Measurements from ENCODE around the gene C10orf143. TPM values are rescaled to one million over a fixed set of nuclear protein-coding genes. Genes with fewer than 3 reads are reported as not detected.

The C10orf143 gene
- total and polyA plus RNA-seq, 2 of the 4 experiments (the other 2 are of a cell fraction), result 0.36 to 0.60 TPM

DNA sequence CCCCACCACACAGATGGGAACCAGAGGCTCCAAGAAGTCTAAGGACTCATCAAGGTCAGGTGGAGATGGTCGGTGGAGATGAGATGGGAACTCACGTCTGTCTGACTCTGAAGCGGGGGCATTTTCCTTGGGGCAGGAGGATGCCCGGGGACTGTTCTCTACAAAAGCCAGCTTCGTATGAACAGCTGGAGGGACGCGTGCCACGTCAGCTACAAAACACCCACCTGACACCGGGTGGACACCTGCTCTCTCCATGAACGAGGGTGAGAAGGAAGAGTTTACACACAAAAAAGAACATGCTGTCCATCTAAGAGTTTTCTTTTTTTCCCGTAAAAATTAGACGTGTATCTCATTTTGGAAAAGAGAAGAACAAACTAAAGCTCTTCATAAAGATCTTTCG, 47.7 kb downstream of the C10orf143 start:
- Histone ChIP-seq H2AK9ac (replicated peaks; ENCODE audit: low read depth, low read length, poor library complexity) (no peak overlapping the region), H3K18ac (ENCODE audit: low read depth, low read length) (no peak overlapping the region), H3K14ac (replicated peaks; ENCODE audit: low read depth, low read length) (no peak overlapping the region), H2AFZ (replicated peaks; ENCODE audit: low read length, poor library complexity) (no peak overlapping the region), H3K4ac (ENCODE audit: low read depth, low read length) (no peak overlapping the region), H3K4me2 (ENCODE audit: low read depth, low read length) (no peak overlapping the region), H3K36me3 (ENCODE audit: control insufficient read depth, insufficient read depth, low read length) (no peaks in the 10 kb centered on the region), H3K4me3 (ENCODE audit: insufficient read depth, low read depth, low read length) (no peak overlapping the region), H2AK5ac (ENCODE audit: low read depth, low read length) (no peak overlapping the region), H3K56ac (ENCODE audit: extremely low read depth, insufficient read depth, low read length) (no peak overlapping the region), H2BK120ac (ENCODE audit: low read depth, low read length) (no peak overlapping the region), H3K4me1 (ENCODE audit: control insufficient read depth, insufficient read depth, low read length) (no peaks in the 10 kb centered on the region), H3K27me3 (ENCODE audit: control insufficient read depth, insufficient read depth, low read length) (no peaks in the 10 kb centered on the region), H3K23ac (ENCODE audit: low read depth, low read length) (no peak overlapping the region), H4K20me1 (ENCODE audit: insufficient read depth, low read length) (no peaks in the 10 kb centered on the region), H4K5ac (ENCODE audit: low read depth, low read length) (no peak overlapping the region), H3K79me1 (ENCODE audit: low read depth in 1 of 2, low read length in 2 of 2) (no peaks in the 10 kb centered on the region), H2BK20ac (ENCODE audit: low read depth, low read length) (no peak overlapping the region), H3K9ac (ENCODE audit: low read depth, low read length) (no peak overlapping the region), H4K91ac (ENCODE audit: insufficient read depth, low read depth, low read length) (no peak overlapping the region), H3K27ac (ENCODE audit: insufficient read depth, low read length) (no peak overlapping the region), H3K9me1 (ENCODE audit: insufficient read depth, low read length) (no peaks in the 10 kb centered on the region), H2BK15ac (ENCODE audit: low read depth, low read length) (no peak overlapping the region), H4K8ac (ENCODE audit: low read depth in 2 of 2, low read length in 2 of 2) (no peak overlapping the region), H2BK5ac (ENCODE audit: low read depth, low read length, poor library complexity, severe bottlenecking) (no peak overlapping the region), H3K9me3 (ENCODE audit: control insufficient read depth, insufficient read depth, low read length) (peaks cover 4% of the 10 kb centered on the region; the same call in 1 of the 2 replicates)
- ChIA-PET POLR2A (ENCODE audit: unreplicated experiment) (no interaction called here), CTCF (interaction anchor here (0.6 kb wide), 1 partner anchor 27 kb away, joined by 4 read pairs; no protein-coding TSS in a partner anchor)
- DNase-seq, result no peak
- no TSS peak for BruUV-seq (replicated peaks)
- intact Hi-C loops (cut with micrococcal nuclease) (no loop called here), in situ Hi-C loops (cut with MboI; ENCODE audit: low sequenced_read_pairs) (no loop called here), dilution Hi-C loops (cut with HindIII; ENCODE audit: low sequenced_read_pairs, unreplicated experiment) (no loop called here)
- 80% methylated on average over 1 of the region's 13 CpGs; no CpG with 5 or more reads in 1 of the 2 experiments for WGBS, 2 experiments (ENCODE audit: extremely low coverage in 2 of 2, insufficient read length in 1 of 2)
- no peak for ATAC-seq (ENCODE audit: low read depth)
- TF ChIP-seq MAZ (IDR thresholded peaks at IDR 0.05; ENCODE audit: borderline replicate concordance, low read depth, low read length) (no peak), SMC3 (IDR thresholded peaks at IDR 0.05; ENCODE audit: low read depth, low read length) (no peak), RCOR1 (IDR thresholded peaks at IDR 0.05; ENCODE audit: insufficient replicate concordance, low read length) (no peak), NFE2L2 (IDR thresholded peaks at IDR 0.05; ENCODE audit: low read depth, low read length) (no peak), USF2 (IDR thresholded peaks at IDR 0.05; ENCODE audit: low read depth, low read length) (no peak), RFX5 (IDR thresholded peaks at IDR 0.05; ENCODE audit: low read depth, low read length) (no peak), BHLHE40 (IDR thresholded peaks at IDR 0.05; ENCODE audit: low read depth, low read length) (no peak), CHD1 (IDR thresholded peaks at IDR 0.05; ENCODE audit: low read depth, low read length) (no peak), ELK1 (IDR thresholded peaks at IDR 0.05; ENCODE audit: borderline replicate concordance, low read depth, low read length) (no peak), CEBPB (IDR thresholded peaks at IDR 0.05; ENCODE audit: low read depth, low read length) (no peak), POLR2A (IDR thresholded peaks at IDR 0.05; ENCODE audit: low read depth, low read length) (no peak), MXI1 (IDR thresholded peaks at IDR 0.05; ENCODE audit: borderline replicate concordance, low read depth, low read length) (no peak), MAFK (IDR thresholded peaks at IDR 0.05; ENCODE audit: low read depth, low read length) (no peak), FOS (IDR thresholded peaks at IDR 0.05; ENCODE audit: low read depth, low read length) (no peak), RAD21 (IDR thresholded peaks at IDR 0.05; ENCODE audit: low read length) (no peak)
- TF ChIP-seq, protein P1, sequence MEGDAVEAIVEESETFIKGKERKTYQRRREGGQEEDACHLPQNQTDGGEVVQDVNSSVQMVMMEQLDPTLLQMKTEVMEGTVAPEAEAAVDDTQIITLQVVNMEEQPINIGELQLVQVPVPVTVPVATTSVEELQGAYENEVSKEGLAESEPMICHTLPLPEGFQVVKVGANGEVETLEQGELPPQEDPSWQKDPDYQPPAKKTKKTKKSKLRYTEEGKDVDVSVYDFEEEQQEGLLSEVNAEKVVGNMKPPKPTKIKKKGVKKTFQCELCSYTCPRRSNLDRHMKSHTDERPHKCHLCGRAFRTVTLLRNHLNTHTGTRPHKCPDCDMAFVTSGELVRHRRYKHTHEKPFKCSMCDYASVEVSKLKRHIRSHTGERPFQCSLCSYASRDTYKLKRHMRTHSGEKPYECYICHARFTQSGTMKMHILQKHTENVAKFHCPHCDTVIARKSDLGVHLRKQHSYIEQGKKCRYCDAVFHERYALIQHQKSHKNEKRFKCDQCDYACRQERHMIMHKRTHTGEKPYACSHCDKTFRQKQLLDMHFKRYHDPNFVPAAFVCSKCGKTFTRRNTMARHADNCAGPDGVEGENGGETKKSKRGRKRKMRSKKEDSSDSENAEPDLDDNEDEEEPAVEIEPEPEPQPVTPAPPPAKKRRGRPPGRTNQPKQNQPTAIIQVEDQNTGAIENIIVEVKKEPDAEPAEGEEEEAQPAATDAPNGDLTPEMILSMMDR (conservative IDR thresholded peaks at IDR 0.05; ENCODE audit: low read depth, low read length), result no peak
